ENCODE results near the gene TACR2. TPM values are rescaled to one million over a fixed set of nuclear protein-coding genes. Genes with fewer than 3 reads are reported as not detected.

TACR2 gene
- total and polyA plus RNA-seq, 2 experiments from 2014 or later = not detected

DNA sequence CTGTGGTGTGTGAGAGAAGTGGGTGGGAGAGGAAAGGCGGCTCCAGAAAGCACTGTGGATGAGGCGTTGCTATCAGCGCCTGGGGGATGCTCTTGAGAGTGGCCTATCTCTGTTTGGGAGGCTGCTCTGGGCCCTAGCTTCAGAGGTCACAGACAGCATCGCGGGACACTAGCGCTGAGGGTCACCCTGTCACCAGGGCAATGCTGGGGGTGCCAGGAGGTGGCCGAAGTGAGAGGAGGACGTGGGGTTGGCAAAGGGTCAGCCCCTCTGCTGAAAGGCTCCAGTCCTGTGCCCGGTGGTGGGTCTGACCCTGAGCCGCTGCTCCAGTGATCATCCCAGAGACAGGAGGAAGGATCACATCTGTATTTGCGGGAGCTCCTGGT is 3.0 kb upstream of the TACR2 start:
- Mint-ChIP-seq H3K4me1 (peaks cover 9% of the 10 kb centered on the region), H3K27me3 (ENCODE audit: insufficient read depth, low read depth, poor library complexity) (peaks cover 9% of the 10 kb centered on the region), H3K36me3 (ENCODE audit: low read depth) (no peaks in the 10 kb centered on the region), H3K27ac (no peak overlapping the region), H3K9me3 (no peaks in the 10 kb centered on the region), H3K4me3 (no peak overlapping the region)
- Histone ChIP-seq H3K4me2 (no peak overlapping the region), H3K27me3 (ENCODE audit: insufficient read depth) (no peaks in the 10 kb centered on the region), H4K20me1 (replicated peaks; ENCODE audit: insufficient read depth) (no peaks in the 10 kb centered on the region), H3K27ac (ENCODE audit: low read depth) (no peak overlapping the region), H3K36me3 (ENCODE audit: insufficient read depth) (no peaks in the 10 kb centered on the region), H2AFZ (no peak overlapping the region), H3K4me3 (no peak overlapping the region), H3K79me2 (replicated peaks; ENCODE audit: insufficient read depth) (no peaks in the 10 kb centered on the region), H3K9me2 (ENCODE audit: insufficient read depth) (peaks cover 9% of the 10 kb centered on the region; the same call in 1 of the 2 replicates), H3K4me1 (ENCODE audit: insufficient read depth) (no peaks in the 10 kb centered on the region), H3F3A (replicated peaks; ENCODE audit: low read depth) (no peaks in the 10 kb centered on the region)
- TF ChIP-seq EZH2phosphoT487 (IDR thresholded peaks at IDR 0.05; ENCODE audit: unreplicated experiment) (no peak), JUNB (IDR thresholded peaks at IDR 0.05; ENCODE audit: unreplicated experiment) (no peak), EZH2 (IDR thresholded peaks at IDR 0.05; ENCODE audit: low read depth, unreplicated experiment) (no peak), ZNF331 (CRISPR knock-in tag; IDR thresholded peaks at IDR 0.05; ENCODE audit: low read depth) (no peak), POLR2AphosphoS5 (IDR thresholded peaks at IDR 0.05; ENCODE audit: low read depth) (no peak), NANOG (IDR thresholded peaks at IDR 0.05; ENCODE audit: borderline replicate concordance) (no peak), ZNF114 (CRISPR knock-in tag; IDR thresholded peaks at IDR 0.05) (no peak), CREB1 (CRISPR knock-in tag; IDR thresholded peaks at IDR 0.05; ENCODE audit: low read depth) (no peak), STAT1 (IDR thresholded peaks at IDR 0.05; ENCODE audit: unreplicated experiment) (no peak)
- TF ChIP-seq, protein P1, sequence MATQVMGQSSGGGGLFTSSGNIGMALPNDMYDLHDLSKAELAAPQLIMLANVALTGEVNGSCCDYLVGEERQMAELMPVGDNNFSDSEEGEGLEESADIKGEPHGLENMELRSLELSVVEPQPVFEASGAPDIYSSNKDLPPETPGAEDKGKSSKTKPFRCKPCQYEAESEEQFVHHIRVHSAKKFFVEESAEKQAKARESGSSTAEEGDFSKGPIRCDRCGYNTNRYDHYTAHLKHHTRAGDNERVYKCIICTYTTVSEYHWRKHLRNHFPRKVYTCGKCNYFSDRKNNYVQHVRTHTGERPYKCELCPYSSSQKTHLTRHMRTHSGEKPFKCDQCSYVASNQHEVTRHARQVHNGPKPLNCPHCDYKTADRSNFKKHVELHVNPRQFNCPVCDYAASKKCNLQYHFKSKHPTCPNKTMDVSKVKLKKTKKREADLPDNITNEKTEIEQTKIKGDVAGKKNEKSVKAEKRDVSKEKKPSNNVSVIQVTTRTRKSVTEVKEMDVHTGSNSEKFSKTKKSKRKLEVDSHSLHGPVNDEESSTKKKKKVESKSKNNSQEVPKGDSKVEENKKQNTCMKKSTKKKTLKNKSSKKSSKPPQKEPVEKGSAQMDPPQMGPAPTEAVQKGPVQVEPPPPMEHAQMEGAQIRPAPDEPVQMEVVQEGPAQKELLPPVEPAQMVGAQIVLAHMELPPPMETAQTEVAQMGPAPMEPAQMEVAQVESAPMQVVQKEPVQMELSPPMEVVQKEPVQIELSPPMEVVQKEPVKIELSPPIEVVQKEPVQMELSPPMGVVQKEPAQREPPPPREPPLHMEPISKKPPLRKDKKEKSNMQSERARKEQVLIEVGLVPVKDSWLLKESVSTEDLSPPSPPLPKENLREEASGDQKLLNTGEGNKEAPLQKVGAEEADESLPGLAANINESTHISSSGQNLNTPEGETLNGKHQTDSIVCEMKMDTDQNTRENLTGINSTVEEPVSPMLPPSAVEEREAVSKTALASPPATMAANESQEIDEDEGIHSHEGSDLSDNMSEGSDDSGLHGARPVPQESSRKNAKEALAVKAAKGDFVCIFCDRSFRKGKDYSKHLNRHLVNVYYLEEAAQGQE (IDR thresholded peaks at IDR 0.05; ENCODE audit: unreplicated experiment) = no peak
- TF ChIP-seq, protein P2, sequence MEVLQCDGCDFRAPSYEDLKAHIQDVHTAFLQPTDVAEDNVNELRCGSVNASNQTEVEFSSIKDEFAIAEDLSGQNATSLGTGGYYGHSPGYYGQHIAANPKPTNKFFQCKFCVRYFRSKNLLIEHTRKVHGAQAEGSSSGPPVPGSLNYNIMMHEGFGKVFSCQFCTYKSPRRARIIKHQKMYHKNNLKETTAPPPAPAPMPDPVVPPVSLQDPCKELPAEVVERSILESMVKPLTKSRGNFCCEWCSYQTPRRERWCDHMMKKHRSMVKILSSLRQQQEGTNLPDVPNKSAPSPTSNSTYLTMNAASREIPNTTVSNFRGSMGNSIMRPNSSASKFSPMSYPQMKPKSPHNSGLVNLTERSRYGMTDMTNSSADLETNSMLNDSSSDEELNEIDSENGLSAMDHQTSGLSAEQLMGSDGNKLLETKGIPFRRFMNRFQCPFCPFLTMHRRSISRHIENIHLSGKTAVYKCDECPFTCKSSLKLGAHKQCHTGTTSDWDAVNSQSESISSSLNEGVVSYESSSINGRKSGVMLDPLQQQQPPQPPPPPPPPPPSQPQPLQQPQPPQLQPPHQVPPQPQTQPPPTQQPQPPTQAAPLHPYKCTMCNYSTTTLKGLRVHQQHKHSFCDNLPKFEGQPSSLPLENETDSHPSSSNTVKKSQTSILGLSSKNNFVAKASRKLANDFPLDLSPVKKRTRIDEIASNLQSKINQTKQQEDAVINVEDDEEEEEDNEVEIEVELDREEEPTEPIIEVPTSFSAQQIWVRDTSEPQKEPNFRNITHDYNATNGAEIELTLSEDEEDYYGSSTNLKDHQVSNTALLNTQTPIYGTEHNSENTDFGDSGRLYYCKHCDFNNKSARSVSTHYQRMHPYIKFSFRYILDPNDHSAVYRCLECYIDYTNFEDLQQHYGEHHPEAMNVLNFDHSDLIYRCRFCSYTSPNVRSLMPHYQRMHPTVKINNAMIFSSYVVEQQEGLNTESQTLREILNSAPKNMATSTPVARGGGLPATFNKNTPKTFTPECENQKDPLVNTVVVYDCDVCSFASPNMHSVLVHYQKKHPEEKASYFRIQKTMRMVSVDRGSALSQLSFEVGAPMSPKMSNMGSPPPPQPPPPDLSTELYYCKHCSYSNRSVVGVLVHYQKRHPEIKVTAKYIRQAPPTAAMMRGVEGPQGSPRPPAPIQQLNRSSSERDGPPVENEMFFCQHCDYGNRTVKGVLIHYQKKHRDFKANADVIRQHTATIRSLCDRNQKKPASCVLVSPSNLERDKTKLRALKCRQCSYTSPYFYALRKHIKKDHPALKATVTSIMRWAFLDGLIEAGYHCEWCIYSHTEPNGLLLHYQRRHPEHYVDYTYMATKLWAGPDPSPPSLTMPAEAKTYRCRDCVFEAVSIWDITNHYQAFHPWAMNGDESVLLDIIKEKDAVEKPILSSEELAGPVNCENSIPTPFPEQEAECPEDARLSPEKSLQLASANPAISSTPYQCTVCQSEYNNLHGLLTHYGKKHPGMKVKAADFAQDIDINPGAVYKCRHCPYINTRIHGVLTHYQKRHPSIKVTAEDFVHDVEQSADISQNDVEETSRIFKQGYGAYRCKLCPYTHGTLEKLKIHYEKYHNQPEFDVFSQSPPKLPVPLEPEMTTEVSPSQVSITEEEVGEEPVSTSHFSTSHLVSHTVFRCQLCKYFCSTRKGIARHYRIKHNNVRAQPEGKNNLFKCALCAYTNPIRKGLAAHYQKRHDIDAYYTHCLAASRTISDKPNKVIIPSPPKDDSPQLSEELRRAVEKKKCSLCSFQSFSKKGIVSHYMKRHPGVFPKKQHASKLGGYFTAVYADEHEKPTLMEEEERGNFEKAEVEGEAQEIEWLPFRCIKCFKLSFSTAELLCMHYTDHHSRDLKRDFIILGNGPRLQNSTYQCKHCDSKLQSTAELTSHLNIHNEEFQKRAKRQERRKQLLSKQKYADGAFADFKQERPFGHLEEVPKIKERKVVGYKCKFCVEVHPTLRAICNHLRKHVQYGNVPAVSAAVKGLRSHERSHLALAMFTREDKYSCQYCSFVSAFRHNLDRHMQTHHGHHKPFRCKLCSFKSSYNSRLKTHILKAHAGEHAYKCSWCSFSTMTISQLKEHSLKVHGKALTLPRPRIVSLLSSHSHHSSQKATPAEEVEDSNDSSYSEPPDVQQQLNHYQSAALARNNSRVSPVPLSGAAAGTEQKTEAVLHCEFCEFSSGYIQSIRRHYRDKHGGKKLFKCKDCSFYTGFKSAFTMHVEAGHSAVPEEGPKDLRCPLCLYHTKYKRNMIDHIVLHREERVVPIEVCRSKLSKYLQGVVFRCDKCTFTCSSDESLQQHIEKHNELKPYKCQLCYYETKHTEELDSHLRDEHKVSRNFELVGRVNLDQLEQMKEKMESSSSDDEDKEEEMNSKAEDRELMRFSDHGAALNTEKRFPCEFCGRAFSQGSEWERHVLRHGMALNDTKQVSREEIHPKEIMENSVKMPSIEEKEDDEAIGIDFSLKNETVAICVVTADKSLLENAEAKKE (CRISPR knock-in tag; IDR thresholded peaks at IDR 0.05) = no peak
- TF ChIP-seq, protein P3, sequence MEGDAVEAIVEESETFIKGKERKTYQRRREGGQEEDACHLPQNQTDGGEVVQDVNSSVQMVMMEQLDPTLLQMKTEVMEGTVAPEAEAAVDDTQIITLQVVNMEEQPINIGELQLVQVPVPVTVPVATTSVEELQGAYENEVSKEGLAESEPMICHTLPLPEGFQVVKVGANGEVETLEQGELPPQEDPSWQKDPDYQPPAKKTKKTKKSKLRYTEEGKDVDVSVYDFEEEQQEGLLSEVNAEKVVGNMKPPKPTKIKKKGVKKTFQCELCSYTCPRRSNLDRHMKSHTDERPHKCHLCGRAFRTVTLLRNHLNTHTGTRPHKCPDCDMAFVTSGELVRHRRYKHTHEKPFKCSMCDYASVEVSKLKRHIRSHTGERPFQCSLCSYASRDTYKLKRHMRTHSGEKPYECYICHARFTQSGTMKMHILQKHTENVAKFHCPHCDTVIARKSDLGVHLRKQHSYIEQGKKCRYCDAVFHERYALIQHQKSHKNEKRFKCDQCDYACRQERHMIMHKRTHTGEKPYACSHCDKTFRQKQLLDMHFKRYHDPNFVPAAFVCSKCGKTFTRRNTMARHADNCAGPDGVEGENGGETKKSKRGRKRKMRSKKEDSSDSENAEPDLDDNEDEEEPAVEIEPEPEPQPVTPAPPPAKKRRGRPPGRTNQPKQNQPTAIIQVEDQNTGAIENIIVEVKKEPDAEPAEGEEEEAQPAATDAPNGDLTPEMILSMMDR (conservative IDR thresholded peaks at IDR 0.05; ENCODE audit: low read depth in 2 of 2) = no peak
- no peak for ATAC-seq
- no peak for DNase-seq (ENCODE audit: low spot score)

Data from GM23338 (cell line).